Left colon (tissue), 2 donors: ENCODE measurements around the gene P2RX6. TPM values are rescaled to one million over a fixed set of nuclear protein-coding genes. Genes with fewer than 3 reads are reported as not detected.
A peak's percentile ranks its signal among the peaks of the same experiment; 100 is the strongest.
"Not testable (repeated sequence)": the region's sequence is repeated elsewhere in the genome, so short reads cannot be mapped to it uniquely, and the experiment has no call there.

Experiments
- ATAC-seq: fragments of 200-7000 bp; cut with Tn5 transposase; one replicate; pipeline ENCODE4 v1.9.1; 2020; ENCODE audit warnings: mild to moderate bottlenecking, moderate library complexity
- DNase-seq, 2 donors: peaks; one replicate each; pipeline ENCODE4 v3.0.0-alpha.2; 2020
- intact Hi-C, 2 donors: fragments of 100-400 bp; cut with DNase I in 1 of 2; cut with micrococcal nuclease in 1 of 2; formaldehyde crosslinking; loops; one replicate each; pipeline versions ENCODE4 v1.11.2 to v1.14.0; 2022; cut with DNase I, micrococcal nuclease
- long read RNA-seq: library from polyadenylated mRNA; unstranded; transcript quantifications from one replicate; pipeline ENCODE4 v2.0.0, GENCODE V29; 2021
- total RNA-seq, 2 donors: library from RNA; stranded (reverse); fragmentation: NEBNext Ultra II Directional; extraction: Animal tissue kit (Norgen Biotek cat#: 25700); gene quantifications; one replicate each; pipeline ENCODE4 v1.2.1, GENCODE V29; 2021
- donor health status: DM: no; HTN: no; CAD: no.
- donor health status: DM: yes; HTN: yes; CAD: no.

Gene P2RX6
- 1 to 10 TPM in 1 of 2 donors, under 1 TPM in 1; 0.73 to 1.5 TPM for total RNA-seq
- long read RNA-seq, result 0 reads

DNA sequence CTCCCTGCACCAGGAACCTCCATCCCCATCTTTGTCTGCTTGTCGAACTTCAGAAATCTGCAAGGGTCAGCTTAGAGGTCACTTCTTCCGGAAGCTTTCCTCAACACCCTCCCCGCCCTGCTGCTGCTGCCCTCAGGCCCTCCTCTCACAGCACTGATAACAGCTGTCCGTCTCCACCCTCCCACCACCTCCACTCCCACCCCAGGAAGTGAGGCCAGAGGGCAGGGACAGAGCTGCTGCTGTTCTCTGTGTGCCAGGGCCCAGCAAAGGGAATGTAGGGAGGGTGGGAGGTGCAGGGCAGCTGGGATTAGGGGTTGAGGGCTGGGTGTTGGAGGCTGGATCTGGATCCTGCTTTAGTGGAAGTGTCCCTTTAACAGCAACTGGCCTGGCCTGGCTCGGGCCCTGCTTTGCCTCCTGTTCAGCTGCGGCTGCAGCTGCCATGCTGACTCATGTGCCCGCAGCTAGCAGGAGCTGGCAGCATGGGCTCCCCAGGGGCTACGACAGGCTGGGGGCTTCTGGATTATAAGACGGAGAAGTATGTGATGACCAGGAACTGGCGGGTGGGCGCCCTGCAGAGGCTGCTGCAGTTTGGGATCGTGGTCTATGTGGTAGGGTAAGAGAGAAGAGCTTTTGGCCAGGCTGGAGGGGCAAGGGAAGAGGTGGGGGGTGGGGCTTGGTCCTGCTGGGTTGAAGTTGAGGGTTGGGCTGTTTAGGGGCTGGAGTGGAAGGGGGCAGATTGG, at the start of gene P2RX6:
TSS of gene P2RX6 (plus strand) at position 440 of the 740 bp plus-strand sequence. CDS start at position 450, 10 bp downstream.
- peak; percentile 83 for ATAC-seq
- intact Hi-C loops, result no loop called here
- peak; percentile 61 to 76 for DNase-seq

GRCh38 chr22:20965888-20966855, 48.8 kb upstream of the P2RX6 start:
- ATAC-seq (peak; percentile 75), DNase-seq (peak; percentile 81 to 89)
- intact Hi-C loops, result no loop called here

GRCh38 chr22:20966883-20967696, 47.9 kb upstream of the P2RX6 start, which contains the start of gene AIFM3:
AIFM3 (plus strand) TSS chr22:20967255; CDS start chr22:20967945, 690 bp downstream.
- intact Hi-C loops, result no loop called here
- ATAC-seq (no peak), DNase-seq (peak in 1 of 2 donors; percentile 31)

DNA sequence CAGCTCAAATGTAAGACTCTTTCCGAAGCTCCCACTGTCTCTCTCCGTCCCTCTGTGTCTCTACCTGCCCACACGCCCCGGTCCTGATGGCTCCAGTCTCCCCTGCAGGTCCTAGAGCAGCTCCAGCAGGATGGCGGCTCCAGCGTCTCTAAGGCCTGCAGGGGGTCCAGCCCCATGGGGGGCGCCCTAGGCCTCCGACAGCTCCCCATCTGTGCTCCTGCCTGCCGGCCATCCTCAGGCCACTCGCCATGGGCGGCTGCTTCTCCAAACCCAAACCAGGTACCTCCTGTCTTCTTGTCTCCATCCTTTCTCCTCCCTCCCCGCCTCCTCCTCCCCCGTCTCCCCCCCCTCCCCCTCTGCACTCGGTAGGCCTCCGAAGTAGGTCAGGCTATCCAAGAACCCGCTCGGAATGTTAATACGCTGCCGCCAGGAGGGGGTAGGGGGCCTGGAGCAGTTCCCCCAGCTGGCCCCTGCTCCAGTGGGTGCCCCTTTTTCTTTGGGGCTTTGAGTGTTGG, 47.2 kb upstream of the P2RX6 start:
- DNase-seq (no peak), ATAC-seq (no peak)
- intact Hi-C loops, result no loop called here

DNA sequence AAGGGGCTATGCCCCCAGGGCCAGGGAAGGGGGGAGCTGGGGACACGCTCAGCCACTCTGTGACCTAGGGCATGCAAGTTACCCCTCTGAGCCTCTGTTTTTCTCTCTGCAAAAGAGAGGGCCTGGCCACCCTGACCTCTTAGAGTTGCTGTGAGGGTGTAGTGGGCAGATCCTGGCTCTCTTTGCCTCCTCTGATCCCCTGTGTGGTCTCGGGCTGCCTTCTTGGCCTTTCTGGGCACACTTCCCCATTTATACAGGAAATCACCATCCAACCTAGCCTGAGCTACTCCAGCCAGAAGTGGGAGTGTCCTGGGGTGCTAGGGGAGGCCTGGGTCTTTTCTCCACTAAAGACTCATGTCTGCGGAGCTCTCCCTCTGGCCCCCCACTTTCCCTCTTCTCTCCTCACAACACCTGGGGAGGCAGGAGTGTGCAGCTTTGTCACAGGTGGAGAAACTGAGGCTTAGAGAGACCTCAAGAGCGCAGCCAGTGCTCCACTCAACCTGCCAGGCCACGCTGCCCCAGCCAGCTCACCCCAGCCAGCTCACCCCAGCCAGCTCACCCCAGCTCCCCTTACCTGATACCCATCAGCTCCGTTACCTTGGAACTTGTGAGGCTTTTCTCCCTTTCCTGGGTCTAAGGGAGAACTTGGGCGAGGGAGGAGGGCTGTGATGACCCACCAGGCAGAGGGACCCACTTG, 46.5 kb upstream of the P2RX6 start:
- no peak for DNase-seq
- ATAC-seq, result no peak
- intact Hi-C loops, result no loop called here

GRCh38 chr22:20970939-20971657, 43.9 kb upstream of the P2RX6 start:
- intact Hi-C loops, result no loop called here
- ATAC-seq, result no peak
- no peak for DNase-seq

DNA sequence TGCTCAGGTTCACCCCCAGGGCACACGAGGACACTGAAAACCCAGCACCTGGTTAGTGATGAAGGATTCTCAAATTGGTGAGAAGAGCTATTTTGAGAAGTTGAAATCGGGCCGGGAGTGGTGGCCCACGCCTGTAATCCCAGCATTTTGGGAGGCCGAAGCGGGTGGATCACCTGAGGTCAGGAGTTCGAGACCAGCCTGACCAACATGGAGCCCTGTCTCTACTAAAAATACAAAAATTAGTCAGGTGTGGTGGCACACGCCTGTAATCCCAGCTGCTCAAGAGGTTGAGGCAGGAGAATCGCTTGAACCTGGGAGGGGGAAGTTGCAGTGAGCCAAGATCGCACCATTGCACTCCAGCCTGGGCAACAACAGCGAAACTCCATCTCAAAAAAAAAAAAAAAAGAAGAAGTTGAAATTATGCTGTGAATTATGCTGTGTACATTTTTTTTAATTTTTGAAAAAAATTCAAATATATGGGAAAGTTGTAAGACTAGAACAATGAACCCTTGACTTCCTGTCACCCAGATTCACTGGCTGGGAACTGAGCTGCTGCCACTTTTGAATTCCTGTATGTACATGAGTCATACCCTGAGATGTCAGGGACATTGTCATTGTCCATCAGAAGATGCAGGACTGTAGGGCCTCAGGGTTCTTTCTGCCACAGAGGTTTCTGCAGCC, 42.8 kb upstream of the P2RX6 start:
- ATAC-seq, DNase-seq, intact Hi-C loops: not testable (repeated sequence)

- intact Hi-C loops, result no loop called here
- DNase-seq (no peak), ATAC-seq (no peak)
These were observed 41.9 kb upstream of the P2RX6 start for GRCh38 chr22:20972933-20973577.

GRCh38 chr22:20973634-20974286, 41.2 kb upstream of the P2RX6 start:
- intact Hi-C loops, result no loop called here
- ATAC-seq (no peak), DNase-seq (no peak)

DNA sequence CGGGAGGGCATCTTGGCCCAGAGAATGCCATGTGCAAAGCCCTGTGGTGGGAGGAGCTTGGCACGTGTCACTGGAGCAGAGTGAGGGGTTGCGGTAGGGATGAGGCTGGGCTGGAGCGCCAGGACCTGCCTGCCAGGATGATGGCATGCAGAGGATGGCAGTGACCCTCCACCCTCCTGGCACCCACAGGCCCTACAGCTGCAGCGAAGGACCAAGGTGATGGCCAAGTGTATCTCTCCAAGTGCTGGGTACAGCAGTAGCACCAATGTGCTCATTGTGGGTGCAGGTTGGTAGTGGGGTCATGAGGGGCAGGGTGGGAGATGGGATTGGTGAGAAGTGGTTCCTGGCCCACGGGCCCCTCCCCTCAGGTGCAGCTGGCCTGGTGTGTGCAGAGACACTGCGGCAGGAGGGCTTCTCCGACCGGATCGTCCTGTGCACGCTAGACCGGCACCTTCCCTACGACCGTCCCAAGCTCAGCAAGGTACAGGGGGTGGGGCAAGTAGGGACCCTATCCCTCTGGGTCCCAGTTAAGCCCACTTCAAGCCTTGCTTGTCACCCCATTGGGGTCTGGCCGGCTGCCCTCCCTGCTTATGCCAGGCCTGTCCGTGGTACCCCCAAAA, 40.5 kb upstream of the P2RX6 start:
- no peak for DNase-seq
- intact Hi-C loops, result no loop called here
- no peak for ATAC-seq

GRCh38 chr22:20975541-20976290, 39.2 kb upstream of the P2RX6 start:
- intact Hi-C loops, result no loop called here
- no peak for DNase-seq
- no peak for ATAC-seq

DNA sequence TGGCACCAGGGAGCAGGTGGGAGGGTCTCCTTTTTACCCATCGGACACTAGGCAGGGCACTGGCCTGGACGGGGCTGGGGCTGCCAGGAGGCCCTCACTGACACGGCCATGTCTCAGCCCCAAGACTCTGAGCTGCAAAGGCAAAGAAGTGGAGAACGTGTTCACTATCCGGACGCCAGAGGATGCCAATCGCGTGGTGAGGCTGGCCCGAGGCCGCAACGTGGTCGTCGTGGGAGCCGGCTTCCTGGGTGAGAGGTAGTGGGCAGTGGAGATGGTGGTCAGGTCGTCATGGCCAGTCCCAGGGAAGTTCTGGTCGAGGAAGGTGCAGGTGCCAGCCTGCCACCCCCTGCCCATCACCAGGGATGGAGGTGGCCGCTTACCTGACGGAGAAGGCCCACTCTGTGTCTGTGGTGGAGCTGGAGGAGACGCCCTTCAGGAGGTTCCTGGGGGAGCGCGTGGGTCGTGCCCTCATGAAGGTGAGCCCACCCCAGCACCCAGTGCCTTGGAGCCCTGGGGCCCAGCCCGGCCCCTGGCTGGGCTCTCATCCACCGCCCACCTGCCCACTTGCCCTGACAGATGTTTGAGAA, 38.6 kb upstream of the P2RX6 start:
- intact Hi-C loops, result no loop called here
- no peak for ATAC-seq
- no peak for DNase-seq

- ATAC-seq (no peak), DNase-seq (no peak)
- intact Hi-C loops, result no loop called here
These were observed 37.9 kb upstream of the P2RX6 start for GRCh38 chr22:20977019-20977418.

GRCh38 chr22:20977516-20978170, 37.3 kb upstream of the P2RX6 start:
- intact Hi-C loops, result no loop called here
- ATAC-seq, result no peak
- DNase-seq, result no peak
